K562 treated with DMSO at 1 percent for 12 hours (cell line): ENCODE measurements around the gene ACSF2. TPM values are rescaled to one million over a fixed set of nuclear protein-coding genes. Genes with fewer than 3 reads are reported as not detected.

Source experiments
- total RNA-seq: library from RNA; unstranded; fragments of 300-600 nt; gene quantifications from 2 replicates; pipeline ENCODE4 v1.2.3, GENCODE V29; 2022; ENCODE audit not compliant: insufficient read depth

The ACSF2 gene, protein sequence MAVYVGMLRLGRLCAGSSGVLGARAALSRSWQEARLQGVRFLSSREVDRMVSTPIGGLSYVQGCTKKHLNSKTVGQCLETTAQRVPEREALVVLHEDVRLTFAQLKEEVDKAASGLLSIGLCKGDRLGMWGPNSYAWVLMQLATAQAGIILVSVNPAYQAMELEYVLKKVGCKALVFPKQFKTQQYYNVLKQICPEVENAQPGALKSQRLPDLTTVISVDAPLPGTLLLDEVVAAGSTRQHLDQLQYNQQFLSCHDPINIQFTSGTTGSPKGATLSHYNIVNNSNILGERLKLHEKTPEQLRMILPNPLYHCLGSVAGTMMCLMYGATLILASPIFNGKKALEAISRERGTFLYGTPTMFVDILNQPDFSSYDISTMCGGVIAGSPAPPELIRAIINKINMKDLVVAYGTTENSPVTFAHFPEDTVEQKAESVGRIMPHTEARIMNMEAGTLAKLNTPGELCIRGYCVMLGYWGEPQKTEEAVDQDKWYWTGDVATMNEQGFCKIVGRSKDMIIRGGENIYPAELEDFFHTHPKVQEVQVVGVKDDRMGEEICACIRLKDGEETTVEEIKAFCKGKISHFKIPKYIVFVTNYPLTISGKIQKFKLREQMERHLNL
- 19.1 and 36.2 TPM in 2 replicates for total RNA-seq

DNA sequence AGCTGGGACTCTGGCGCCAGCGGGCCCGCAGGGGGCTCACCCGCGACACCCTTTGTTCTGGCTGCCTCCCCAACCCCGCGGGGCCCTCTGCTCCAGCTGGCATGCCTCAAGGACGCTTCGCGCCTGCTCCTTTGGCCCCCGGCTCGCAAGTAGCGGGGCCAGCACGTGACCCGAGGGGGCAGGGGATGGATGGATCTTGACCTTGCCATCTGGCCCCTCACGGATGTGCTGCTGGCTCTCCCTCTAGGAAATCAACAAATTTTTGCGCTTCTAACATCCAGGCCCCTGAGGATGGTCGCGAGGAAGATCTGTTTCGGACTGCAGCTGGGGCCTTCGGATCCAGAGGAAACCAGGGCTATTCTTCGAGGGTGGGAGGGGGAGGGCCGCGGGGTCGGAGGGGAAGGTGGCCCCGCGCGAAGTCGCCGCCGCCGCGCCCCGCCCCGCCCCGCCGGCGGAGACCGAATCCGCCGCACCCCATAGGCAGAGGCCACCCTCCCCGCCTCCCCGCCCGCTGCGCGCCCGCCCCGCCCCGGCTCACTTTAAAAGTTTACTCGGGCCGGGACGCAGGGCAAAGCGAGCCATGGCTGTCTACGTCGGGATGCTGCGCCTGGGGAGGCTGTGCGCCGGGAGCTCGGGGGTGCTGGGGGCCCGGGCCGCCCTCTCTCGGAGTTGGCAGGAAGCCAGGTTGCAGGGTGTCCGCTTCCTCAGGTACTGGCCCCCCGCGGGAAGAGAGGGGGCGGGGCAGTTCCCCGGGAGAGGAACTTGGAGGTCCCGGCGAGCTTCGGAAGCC lies at the start of gene ACSF2:
Gene ACSF2 (plus strand): TSS at position 537 of the 790 bp plus-strand sequence. CDS start 44 bp downstream, at position 581.

DNA sequence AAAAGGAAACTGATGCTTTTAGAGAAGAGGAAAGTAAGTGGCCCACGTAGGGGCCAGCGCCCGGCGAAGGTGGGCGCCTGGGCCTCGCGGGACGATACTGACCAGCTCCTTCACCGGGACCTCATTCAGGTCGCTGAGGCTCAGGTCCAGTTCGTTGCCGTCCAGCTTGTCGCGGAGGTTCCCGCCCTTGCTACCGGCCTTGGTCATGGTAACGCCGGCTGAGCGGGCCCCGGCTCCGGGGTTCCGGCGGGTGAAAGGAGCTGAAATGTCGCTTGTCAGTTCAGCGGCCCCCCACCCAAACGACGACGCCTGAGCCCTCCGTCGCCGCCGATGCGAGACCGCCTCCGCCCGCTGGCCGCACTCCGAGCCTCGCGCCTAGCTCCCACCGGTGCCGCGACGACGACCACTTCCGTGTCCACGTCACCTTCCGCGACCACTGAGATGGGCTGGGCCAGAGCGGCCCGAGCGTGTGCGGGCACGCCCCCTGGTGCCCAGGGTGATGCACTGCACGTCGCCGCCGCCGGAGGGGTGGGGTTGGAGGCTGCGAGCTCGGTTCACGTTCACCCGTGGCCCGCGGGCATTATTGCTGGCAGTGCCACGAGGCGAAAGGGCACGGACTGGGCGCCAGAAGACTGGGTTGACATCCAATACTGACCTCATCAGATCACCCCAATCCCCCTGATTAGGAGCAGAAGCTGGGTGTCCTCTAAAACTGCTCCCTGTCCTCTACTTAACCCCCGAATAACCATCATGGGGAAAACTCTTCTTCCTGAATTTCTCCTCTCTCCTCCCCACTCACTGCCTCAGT lies 28.7 kb upstream of the ACSF2 start, which contains the start of gene LRRC59:
Gene LRRC59 (minus strand): TSS at position 413 of the 808 bp plus-strand sequence. CDS start 206 bp downstream, at position 207.

DNA sequence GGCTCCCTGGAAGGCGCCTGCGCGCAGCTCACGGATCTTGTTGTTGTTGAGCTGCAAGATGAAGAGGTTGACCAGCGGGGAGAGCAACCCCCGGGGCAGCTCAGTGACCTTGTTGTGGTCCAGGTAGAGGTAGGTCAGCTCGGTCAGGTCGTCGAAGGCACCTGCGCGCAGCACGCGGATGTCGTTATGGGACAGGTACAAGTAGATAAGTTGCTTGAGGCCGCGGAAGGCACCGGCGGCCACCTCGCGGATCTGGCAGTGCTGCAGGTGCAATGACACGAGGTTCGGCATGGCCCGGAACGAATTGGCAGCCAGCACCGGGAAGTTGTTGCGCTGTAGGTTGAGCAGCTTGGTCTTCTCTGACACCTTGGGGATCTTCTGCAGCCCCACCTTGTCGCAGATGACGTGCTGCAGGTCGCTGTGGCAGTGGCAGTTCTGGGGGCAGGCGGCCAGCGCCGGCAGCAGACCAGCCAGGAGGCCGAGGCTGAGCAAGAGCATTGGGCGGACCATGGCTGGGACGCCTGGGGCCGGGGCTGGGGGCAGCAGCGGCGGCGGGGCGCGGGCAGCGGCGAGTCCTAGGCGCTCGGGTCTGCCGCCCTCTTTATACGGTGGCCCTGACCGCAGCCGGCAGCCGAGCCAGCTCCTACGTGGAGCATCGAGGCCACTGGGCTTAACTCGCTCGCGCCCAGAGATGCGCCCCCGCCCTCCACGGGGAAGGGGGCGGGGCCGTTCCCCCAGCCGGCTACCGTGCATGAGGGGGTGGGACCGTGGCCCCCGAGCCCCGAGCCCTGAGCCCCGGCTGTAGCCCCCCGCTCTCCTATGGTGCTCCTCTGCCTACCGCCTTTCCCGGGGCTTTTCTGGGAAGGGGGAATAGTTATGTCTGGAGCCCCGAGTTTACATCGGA lies 42.5 kb downstream of the ACSF2 start, which contains the start of gene CHAD:
Gene CHAD (minus strand): TSS at position 577 of the 904 bp plus-strand sequence. CDS start 67 bp downstream, at position 510.

DNA sequence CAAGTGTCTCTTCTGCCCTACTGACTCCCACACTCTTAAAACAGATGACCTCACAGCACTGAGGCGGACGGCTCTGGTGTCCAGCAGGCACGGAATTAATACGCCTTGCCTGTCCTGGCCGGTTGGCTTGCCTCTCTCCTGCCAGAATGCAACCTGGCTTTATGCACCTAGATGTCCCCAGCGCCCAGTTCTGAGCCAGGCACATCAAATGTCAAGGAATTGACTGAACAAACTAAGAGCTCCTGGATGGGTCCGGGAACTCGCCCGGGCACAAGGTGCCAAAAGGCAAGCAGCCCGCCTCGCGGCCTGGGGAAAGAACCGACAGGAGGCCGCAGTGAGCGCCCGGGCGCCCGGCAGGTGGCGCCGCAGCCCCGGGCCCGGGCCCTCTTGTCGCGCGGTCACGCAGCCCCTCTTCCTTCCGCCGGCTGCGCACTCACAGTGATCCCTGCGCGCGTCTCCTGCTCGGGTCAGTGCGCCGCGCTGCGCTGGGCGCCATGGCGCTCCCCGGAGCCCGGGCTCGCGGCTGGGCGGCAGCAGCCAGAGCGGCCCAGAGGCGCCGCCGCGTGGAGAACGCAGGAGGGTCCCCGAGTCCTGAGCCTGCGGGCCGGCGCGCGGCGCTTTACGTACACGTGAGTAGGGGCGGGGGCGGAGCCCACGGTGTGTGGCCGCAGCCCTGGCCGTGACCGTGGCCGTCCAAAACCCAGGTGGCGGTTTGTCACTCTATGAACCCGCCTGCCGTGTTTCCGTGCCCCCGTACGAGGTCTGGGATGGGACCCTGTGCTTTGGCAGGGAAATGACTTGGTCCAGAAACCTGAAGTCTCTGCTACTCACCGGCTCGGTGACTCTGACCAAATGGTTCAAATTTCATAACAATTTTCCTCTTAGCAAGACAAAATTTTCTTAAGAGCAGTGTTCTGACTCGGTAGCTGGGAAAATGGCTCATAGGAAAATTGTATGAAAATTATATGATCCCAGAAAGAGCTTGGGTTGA lies 52.7 kb downstream of the ACSF2 start, which contains the start of gene RSAD1:
Gene RSAD1 (plus strand): TSS at position 470 of the 991 bp plus-strand sequence. CDS start 25 bp downstream, at position 495.

DNA sequence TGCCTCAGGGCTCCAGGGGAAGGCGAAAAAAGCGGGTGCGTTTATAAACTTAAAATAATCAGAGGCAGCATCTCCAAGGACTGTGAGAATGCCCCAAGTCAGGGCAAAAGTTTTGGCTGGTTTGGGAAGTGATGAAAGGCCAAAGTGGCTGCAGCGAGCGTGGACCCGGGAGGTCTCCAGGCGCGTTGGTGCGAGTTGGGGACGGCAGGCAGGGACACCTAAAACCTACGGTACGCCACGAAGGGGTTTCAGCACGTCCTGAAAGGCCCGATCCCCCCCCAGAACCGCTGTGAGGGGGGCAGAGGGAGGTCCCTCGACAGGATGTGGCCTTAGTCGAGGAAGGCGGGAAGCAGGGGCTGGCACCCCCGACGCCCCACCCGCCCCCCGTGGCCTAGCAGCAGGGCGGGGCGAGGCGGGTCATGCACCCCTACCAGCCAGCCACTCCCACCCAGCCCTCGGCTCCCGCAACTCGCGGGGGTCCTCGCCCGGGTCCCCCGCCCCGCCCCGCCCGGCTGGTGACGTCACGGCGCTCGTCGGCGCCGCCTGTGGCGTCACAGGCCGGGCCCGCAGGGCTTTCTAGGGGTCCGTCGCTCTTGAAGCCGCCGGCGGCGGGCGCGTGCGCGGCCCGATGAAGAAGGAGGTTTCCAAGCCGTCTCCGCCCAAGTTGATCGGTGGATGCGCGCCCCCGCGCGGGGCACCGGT lies 82.0 kb downstream of the ACSF2 start, which contains the start of gene MYCBPAP:
Gene MYCBPAP (plus strand): TSS at position 569 of the 702 bp plus-strand sequence. CDS start 236 bp downstream, outside the sequence.

Other genes with a start within 250 kb of the ACSF2 start
- 0.28 and 2.6 TPM in 2 replicates for gene COL1A1, start 224.6 kb upstream of the ACSF2 start, total RNA-seq
- 2.1 and 3.5 TPM in 2 replicates for gene TMEM92, start 151.8 kb upstream of the ACSF2 start, total RNA-seq
- gene XYLT2, start 80.1 kb upstream of the ACSF2 start, total RNA-seq = 7.6 and 11.6 TPM in 2 replicates
- gene MRPL27, start 53.0 kb upstream of the ACSF2 start, total RNA-seq = 66.0 and 111 TPM in 2 replicates
- 9.9 and 23.0 TPM in 2 replicates for gene EME1, start 53.0 kb upstream of the ACSF2 start, total RNA-seq
- 97.8 and 174 TPM in 2 replicates for gene LRRC59, start 28.7 kb upstream of the ACSF2 start, total RNA-seq
- gene CHAD, start 42.7 kb downstream of the ACSF2 start, total RNA-seq = 0.62 TPM in 1 of 2 replicates, not detected in the other
- 16.2 and 22.7 TPM in 2 replicates for gene RSAD1, start 52.6 kb downstream of the ACSF2 start, total RNA-seq
- gene MYCBPAP, start 82.2 kb downstream of the ACSF2 start, total RNA-seq = not detected in 2 replicates
- not detected in 2 replicates for gene EPN3, start 106.5 kb downstream of the ACSF2 start, total RNA-seq
- gene SPATA20, start 121.0 kb downstream of the ACSF2 start, total RNA-seq = 4.0 and 5.9 TPM in 2 replicates
- not detected in 2 replicates for gene CACNA1G, start 134.5 kb downstream of the ACSF2 start, total RNA-seq
- not detected in 2 replicates for gene ABCC3, start 208.7 kb downstream of the ACSF2 start, total RNA-seq